Measurements from ENCODE around the gene ZNF660.

- TF ChIP-seq CTCF (IDR thresholded peaks at IDR 0.05; ENCODE audit: low read length) (no peak), EZH2 (optimal IDR thresholded peaks at IDR 0.05; ENCODE audit: low read depth, low read length) (no peak)
Measured at GRCh38 chr3:44642337-44642736, 57.6 kb downstream of the ZNF660 start.

Data from MM.1S (cell line).